ENCODE results near the gene STAG1. TPM values are rescaled to one million over a fixed set of nuclear protein-coding genes. Genes with fewer than 3 reads are reported as not detected.

STAG1 gene
- total RNA-seq, 2 donors from 2014 or later: 38.2 to 43.5 TPM

DNA sequence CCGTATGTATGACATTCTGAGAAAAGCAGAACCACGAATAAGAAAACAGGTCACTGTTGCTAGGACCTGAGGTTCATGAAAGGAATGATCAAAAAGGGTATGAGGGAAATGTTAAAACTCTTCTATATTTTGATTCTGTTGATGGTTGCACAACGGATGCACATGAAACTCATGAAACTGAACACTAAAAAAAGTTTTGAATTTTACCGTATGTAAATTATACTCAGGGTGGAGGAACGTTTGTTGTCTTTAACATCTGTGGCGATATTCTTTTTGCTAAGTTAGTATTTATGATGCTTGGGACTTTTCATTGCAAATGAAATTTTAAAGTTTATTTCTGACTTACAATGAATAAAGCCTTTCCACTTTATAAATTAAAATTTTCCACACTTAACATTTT lies 55.4 kb downstream of the STAG1 start:
- Histone ChIP-seq H3K9me3 (no peaks in the 10 kb centered on the region), H3K27ac (no peak overlapping the region), H3K9ac (ENCODE audit: low read depth in 2 of 2, low read length in 2 of 2) (no peak overlapping the region), H3K4me1 (no peaks in the 10 kb centered on the region), H3K4me3 (no peak overlapping the region), H3K36me3 (no peaks in the 10 kb centered on the region), H3K27me3 (no peaks in the 10 kb centered on the region)
- no peak for DNase-seq
- no peak for TF ChIP-seq CTCF (IDR thresholded peaks at IDR 0.05)
- intact Hi-C loops (cut with DNase I): no loop called here

DNA sequence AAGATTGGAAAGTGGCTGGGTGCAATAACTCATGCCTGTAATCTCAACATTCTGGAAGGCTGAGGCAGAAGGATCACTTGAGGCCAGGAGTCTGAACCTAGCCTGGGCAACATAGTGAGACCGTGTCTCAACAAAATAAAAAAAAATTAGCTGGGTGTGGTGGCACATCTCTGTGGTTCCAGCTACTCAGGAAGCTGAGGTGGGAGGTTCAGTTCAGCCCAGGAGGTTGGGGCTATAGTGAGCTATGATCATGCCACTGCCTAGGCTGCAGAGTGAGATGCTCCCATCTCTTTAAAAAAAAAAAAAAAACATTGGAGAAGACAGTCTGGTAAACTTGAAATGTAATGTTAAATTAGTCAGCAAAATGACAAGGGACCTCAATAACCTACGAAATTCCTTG lies 57.9 kb downstream of the STAG1 start:
- Histone ChIP-seq H3K9me3 (no peaks in the 10 kb centered on the region), H3K4me1 (no peaks in the 10 kb centered on the region), H3K9ac (ENCODE audit: low read depth in 2 of 2, low read length in 2 of 2) (no peak overlapping the region), H3K36me3 (no peaks in the 10 kb centered on the region), H3K27me3 (no peaks in the 10 kb centered on the region), H3K27ac (no peak overlapping the region), H3K4me3 (no peak overlapping the region)
- no peak for TF ChIP-seq CTCF (IDR thresholded peaks at IDR 0.05)
- no peak for DNase-seq
- intact Hi-C loops (cut with DNase I): no loop called here

GRCh38 chr3:136690599-136690998 lies 61.6 kb downstream of the STAG1 start:
- no peaks in the 10 kb centered on the region for H3K4me1 ChIP-seq
- H3K9ac ChIP-seq (ENCODE audit: low read depth in 2 of 2, low read length in 2 of 2): no peak overlapping the region
- no peak for DNase-seq
- intact Hi-C loops (cut with DNase I): no loop called here
- no peaks in the 10 kb centered on the region for H3K36me3 ChIP-seq
- H3K27ac ChIP-seq: no peak overlapping the region
- TF ChIP-seq CTCF (IDR thresholded peaks at IDR 0.05): no peak
- H3K9me3 ChIP-seq: no peaks in the 10 kb centered on the region
- H3K27me3 ChIP-seq: no peaks in the 10 kb centered on the region
- H3K4me3 ChIP-seq: no peak overlapping the region

GRCh38 chr3:136685882-136686281 lies 66.3 kb downstream of the STAG1 start:
- no peaks in the 10 kb centered on the region for H3K9me3 ChIP-seq
- no peak overlapping the region for H3K27ac ChIP-seq
- TF ChIP-seq CTCF (IDR thresholded peaks at IDR 0.05): no peak
- H3K36me3 ChIP-seq: no peaks in the 10 kb centered on the region
- no peak overlapping the region for H3K9ac ChIP-seq (ENCODE audit: low read depth in 2 of 2, low read length in 2 of 2)
- H3K27me3 ChIP-seq: no peaks in the 10 kb centered on the region
- intact Hi-C loops (cut with DNase I): no loop called here
- no peak for DNase-seq
- H3K4me1 ChIP-seq: no peaks in the 10 kb centered on the region
- H3K4me3 ChIP-seq: no peak overlapping the region

DNA sequence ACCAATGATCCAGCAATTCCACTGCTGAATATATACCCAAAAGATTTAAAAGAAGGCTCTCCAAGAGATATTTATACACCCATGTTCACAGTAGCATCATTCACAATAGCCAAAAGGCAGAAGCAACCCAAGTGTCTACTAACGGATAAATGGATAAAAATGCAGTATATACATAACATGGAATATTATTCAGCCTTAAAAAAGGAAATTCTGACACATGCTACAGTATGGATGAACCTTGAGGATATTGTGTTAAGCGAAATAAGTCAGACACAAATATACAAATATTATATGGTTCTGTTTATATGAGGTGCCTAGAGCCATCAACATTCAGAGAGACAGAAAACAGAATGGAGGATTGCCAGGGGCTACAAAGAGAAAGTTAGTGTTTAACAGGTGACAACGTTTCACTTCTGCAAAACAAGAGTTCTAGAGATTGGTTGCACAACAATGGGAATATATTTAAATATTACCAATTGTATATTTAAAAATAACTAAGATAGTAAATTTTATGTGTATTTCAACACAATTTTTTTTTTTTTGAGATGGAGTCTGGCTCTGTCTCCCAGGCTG lies 69.4 kb downstream of the STAG1 start:
- intact Hi-C loops (cut with DNase I): no loop called here
- DNase-seq: no peak
- no peak overlapping the region for H3K27ac ChIP-seq
- no peak overlapping the region for H3K9ac ChIP-seq (ENCODE audit: low read depth in 2 of 2, low read length in 2 of 2)
- no peaks in the 10 kb centered on the region for H3K36me3 ChIP-seq
- H3K4me1 ChIP-seq: no peaks in the 10 kb centered on the region
- H3K4me3 ChIP-seq: no peak overlapping the region
- H3K27me3 ChIP-seq: no peaks in the 10 kb centered on the region
- H3K9me3 ChIP-seq: no peaks in the 10 kb centered on the region
- no peak for TF ChIP-seq CTCF (IDR thresholded peaks at IDR 0.05)
